Kasumi-1 (cell line): ENCODE data around the gene DNAJC8.

Experiments used
- DNase-seq, 2 experiments: peaks; one replicate each; lab custom pipeline; 2025; lab: John Stamatoyannopoulos, UW

DNAJC8 gene

GRCh38 chr1:28232558-28233263, at the start of gene DNAJC8:
DNAJC8 (minus strand) TSS chr1:28233029; CDS start chr1:28232998, 31 bp downstream.
- peak; percentile 90 for DNase-seq

GRCh38 chr1:28281608-28282425, 49.0 kb upstream of the DNAJC8 start:
- no peak for DNase-seq

- DNase-seq = no peak
Measured at GRCh38 chr1:28280977-28281381, 48.1 kb upstream of the DNAJC8 start.

GRCh38 chr1:28280501-28280900, 47.7 kb upstream of the DNAJC8 start:
- DNase-seq = no peak

- DNase-seq = no peak
Measured at GRCh38 chr1:28279721-28280120, 46.9 kb upstream of the DNAJC8 start.

- no peak for DNase-seq
Measured at GRCh38 chr1:28278763-28279162, 45.9 kb upstream of the DNAJC8 start.

GRCh38 chr1:28273216-28273860, 40.5 kb upstream of the DNAJC8 start:
- DNase-seq = no peak

GRCh38 chr1:28272215-28272852, 39.5 kb upstream of the DNAJC8 start:
- no peak for DNase-seq

- no peak for DNase-seq
Measured at GRCh38 chr1:28269529-28269928, 36.7 kb upstream of the DNAJC8 start.

- no peak for DNase-seq
Measured at GRCh38 chr1:28267633-28268032, 34.8 kb upstream of the DNAJC8 start.

- no peak for DNase-seq
Measured at GRCh38 chr1:28266920-28267322, 34.1 kb upstream of the DNAJC8 start.

- no peak for DNase-seq
Measured at GRCh38 chr1:28265577-28265976, 32.7 kb upstream of the DNAJC8 start.

- no peak for DNase-seq
Measured at GRCh38 chr1:28264897-28265296, 32.1 kb upstream of the DNAJC8 start.

GRCh38 chr1:28260803-28261174, 28.0 kb upstream of the DNAJC8 start:
- DNase-seq = no peak

GRCh38 chr1:28259934-28260802, 27.3 kb upstream of the DNAJC8 start:
- no peak for DNase-seq

GRCh38 chr1:28259252-28259933, 26.6 kb upstream of the DNAJC8 start, which contains the start of gene SESN2:
SESN2 (plus strand) TSS chr1:28259518; CDS start chr1:28259848, 330 bp downstream.
- DNase-seq = peak; percentile 94 to 97

GRCh38 chr1:28258628-28259251, 25.9 kb upstream of the DNAJC8 start:
- DNase-seq = peak; percentile 6 to 32

- DNase-seq = no peak
Measured at GRCh38 chr1:28257736-28258135, 24.9 kb upstream of the DNAJC8 start.

- no peak for DNase-seq
Measured at GRCh38 chr1:28256197-28256827, 23.5 kb upstream of the DNAJC8 start.

GRCh38 chr1:28249866-28250295, 17.1 kb upstream of the DNAJC8 start:
- DNase-seq = no peak
